SK-N-SH treated with all-trans-retinoic acid at 6 μM for 48 hours (cell line): ENCODE data around the gene BPIFB1.

ENCODE experiments used
- ATAC-seq: fragments of 200-7000 bp; cut with Tn5 transposase; 3 replicates; pipeline ENCODE4 v1.9.1; 2020; ENCODE audit warnings: mild to moderate bottlenecking, moderate library complexity
- ARNTL ChIP-seq: fragments of 450-650 bp; formaldehyde crosslinking; IDR thresholded peaks from 2 replicates; pipeline ENCODE4 v1.5.0; 2020; ENCODE audit warnings: low read depth, mild to moderate bottlenecking, moderate library complexity, borderline replicate concordance
- BACH2 ChIP-seq: fragments of 250-450 bp; sonication (Bioruptor Pico); IDR thresholded peaks from 2 replicates; pipeline ENCODE4 v1.9.0; 2021; ENCODE audit warnings: mild to moderate bottlenecking, borderline replicate concordance
- CSDC2 ChIP-seq: fragments of 250-450 bp; sonication (Bioruptor Pico); IDR thresholded peaks from 2 replicates; pipeline ENCODE4 v1.5.0; 2020; ENCODE audit warnings: mild to moderate bottlenecking, moderate library complexity
- ESRRG ChIP-seq: fragments of 250-450 bp; sonication (Bioruptor Pico); IDR thresholded peaks from 2 replicates; pipeline ENCODE4 v1.6.1; 2021; ENCODE audit warnings: mild to moderate bottlenecking
- GLIS3 ChIP-seq: fragments of 250-450 bp; sonication (Bioruptor Pico); IDR thresholded peaks from 2 replicates; pipeline ENCODE4 v1.5.0; 2020; ENCODE audit warnings: mild to moderate bottlenecking, moderate library complexity
- ISL1 ChIP-seq: fragments of 250-450 bp; sonication (Bioruptor Pico); IDR thresholded peaks from 2 replicates; pipeline ENCODE4 v2.1.2; 2022; ENCODE audit warnings: mild to moderate bottlenecking, moderate library complexity
- OSR1 ChIP-seq: fragments of 250-450 bp; sonication (Bioruptor Pico); IDR thresholded peaks from 2 replicates; pipeline ENCODE4 v1.8.0; 2022; ENCODE audit warnings: moderate library complexity, mild to moderate bottlenecking, inconsistent platforms
- RARB ChIP-seq: fragments of 250-450 bp; sonication (Bioruptor Pico); IDR thresholded peaks from 2 replicates; pipeline ENCODE4 v1.8.0; 2021; ENCODE audit warnings: mild to moderate bottlenecking, moderate library complexity
- TCF4 ChIP-seq: fragments of 250-450 bp; sonication (Bioruptor Pico); IDR thresholded peaks from 2 replicates; pipeline ENCODE4 v1.8.0; 2021; ENCODE audit warnings: mild to moderate bottlenecking, moderate library complexity, borderline replicate concordance
- TOX ChIP-seq: fragments of 250-450 bp; sonication (Bioruptor Pico); IDR thresholded peaks from 2 replicates; pipeline ENCODE4 v1.8.0; 2021; ENCODE audit warnings: mild to moderate bottlenecking, moderate library complexity, borderline replicate concordance
- ZC3H10 ChIP-seq: fragments of 250-450 bp; sonication (Bioruptor Pico); IDR thresholded peaks from 2 replicates; pipeline ENCODE4 v1.5.1; 2021; ENCODE audit warnings: mild to moderate bottlenecking, moderate library complexity
- ZFP3 ChIP-seq: fragments of 250-450 bp; sonication (Bioruptor Pico); IDR thresholded peaks from 2 replicates; pipeline ENCODE4 v1.5.0; 2020; ENCODE audit warnings: mild to moderate bottlenecking, moderate library complexity
- ZNF565 ChIP-seq: fragments of 450-650 bp; formaldehyde crosslinking; conservative IDR thresholded peaks from 2 replicates; pipeline ENCODE4 v1.5.0; 2020; ENCODE audit warnings: low read depth, mild to moderate bottlenecking, moderate library complexity
- ZNF70 ChIP-seq: fragments of 450-650 bp; formaldehyde crosslinking; IDR thresholded peaks from 2 replicates; pipeline ENCODE4 v1.5.0; 2020; ENCODE audit warnings: mild to moderate bottlenecking, moderate library complexity
- TF ChIP-seq, protein P1 (sequence below): fragments of 250-450 bp; sonication (Bioruptor Pico); IDR thresholded peaks from 2 replicates; pipeline ENCODE4 v1.8.0; 2021; ENCODE audit warnings: low read depth, mild to moderate bottlenecking, moderate library complexity, borderline replicate concordance
- TF ChIP-seq, protein P2 (sequence below): fragments of 250-450 bp; sonication (Bioruptor Pico); IDR thresholded peaks from 2 replicates; pipeline ENCODE4 v1.5.0; 2020; ENCODE audit warnings: mild to moderate bottlenecking, moderate library complexity
- TF ChIP-seq, protein P3 (sequence below): fragments of 250-450 bp; sonication (Bioruptor Pico); IDR thresholded peaks from 2 replicates; pipeline ENCODE4 v1.5.1; 2021; ENCODE audit warnings: mild to moderate bottlenecking, moderate library complexity
- TF ChIP-seq, protein P4 (sequence below): fragments of 250-450 bp; sonication (Bioruptor Pico); IDR thresholded peaks from 2 replicates; pipeline ENCODE4 v1.8.0; 2020; ENCODE audit warnings: mild to moderate bottlenecking, moderate library complexity, borderline replicate concordance
- TF ChIP-seq, protein P5 (sequence below): fragments of 250-450 bp; sonication (Bioruptor Pico); IDR thresholded peaks from 2 replicates; pipeline ENCODE4 v1.5.1; 2020; ENCODE audit warnings: low read depth, mild to moderate bottlenecking, moderate library complexity

The BPIFB1 gene

DNA sequence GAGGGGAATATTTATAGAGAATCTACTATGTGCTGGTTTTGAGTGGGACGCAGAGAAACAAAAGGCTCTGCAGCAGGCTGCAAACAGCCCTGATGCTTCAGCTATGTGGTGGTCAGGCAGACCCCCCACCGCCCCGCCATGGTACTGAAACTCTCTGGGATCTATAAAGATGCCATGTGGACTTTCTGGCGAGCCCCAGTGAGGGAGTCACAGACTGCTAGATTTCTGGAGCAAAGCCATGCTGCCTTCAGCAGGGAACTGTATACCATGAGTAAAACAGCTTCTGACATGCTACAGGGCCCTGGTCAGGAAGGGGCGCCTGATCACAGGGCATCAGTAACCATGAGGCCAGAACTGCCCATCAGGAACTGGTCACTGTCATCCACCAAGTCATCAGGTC lies 19.2 kb upstream of the BPIFB1 start:
- no peak for ATAC-seq
- TF ChIP-seq ZC3H10 (no peak), ISL1 (no peak), GLIS3 (CRISPR knock-in tag) (no peak), ESRRG (CRISPR knock-in tag) (no peak), BACH2 (CRISPR knock-in tag) (no peak), ZNF565 (CRISPR knock-in tag) (no peak), OSR1 (CRISPR knock-in tag) (no peak), ZNF70 (no peak)
- TF ChIP-seq, protein P1, sequence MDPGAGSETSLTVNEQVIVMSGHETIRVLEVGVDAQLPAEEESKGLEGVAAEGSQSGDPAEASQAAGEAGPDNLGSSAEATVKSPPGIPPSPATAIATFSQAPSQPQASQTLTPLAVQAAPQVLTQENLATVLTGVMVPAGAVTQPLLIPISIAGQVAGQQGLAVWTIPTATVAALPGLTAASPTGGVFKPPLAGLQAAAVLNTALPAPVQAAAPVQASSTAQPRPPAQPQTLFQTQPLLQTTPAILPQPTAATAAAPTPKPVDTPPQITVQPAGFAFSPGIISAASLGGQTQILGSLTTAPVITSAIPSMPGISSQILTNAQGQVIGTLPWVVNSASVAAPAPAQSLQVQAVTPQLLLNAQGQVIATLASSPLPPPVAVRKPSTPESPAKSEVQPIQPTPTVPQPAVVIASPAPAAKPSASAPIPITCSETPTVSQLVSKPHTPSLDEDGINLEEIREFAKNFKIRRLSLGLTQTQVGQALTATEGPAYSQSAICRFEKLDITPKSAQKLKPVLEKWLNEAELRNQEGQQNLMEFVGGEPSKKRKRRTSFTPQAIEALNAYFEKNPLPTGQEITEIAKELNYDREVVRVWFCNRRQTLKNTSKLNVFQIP, result no peak

DNA sequence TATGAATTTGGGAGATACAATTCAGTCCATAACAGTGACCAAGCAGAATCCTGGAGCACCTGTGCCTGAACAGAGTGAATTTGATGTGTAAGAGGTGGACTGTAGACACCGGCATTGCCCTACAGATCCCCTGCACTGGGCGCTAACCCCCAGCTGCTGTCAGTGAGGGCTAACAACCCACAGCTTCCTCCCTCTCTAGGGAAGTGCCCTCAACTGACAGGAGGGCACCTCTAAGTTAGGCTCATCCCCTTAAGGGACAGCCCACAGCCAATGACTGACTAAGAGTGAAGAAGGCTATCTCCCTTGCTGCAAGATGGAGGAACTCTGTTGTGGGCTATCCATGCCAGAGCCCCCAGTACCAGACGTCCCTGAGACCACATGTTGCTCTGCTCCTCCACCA lies 15.3 kb upstream of the BPIFB1 start:
- ATAC-seq, result no peak
- TF ChIP-seq ZFP3 (CRISPR knock-in tag) (no peak), ZC3H10 (no peak), RARB (no peak), GLIS3 (CRISPR knock-in tag) (no peak)
- TF ChIP-seq, protein P2, sequence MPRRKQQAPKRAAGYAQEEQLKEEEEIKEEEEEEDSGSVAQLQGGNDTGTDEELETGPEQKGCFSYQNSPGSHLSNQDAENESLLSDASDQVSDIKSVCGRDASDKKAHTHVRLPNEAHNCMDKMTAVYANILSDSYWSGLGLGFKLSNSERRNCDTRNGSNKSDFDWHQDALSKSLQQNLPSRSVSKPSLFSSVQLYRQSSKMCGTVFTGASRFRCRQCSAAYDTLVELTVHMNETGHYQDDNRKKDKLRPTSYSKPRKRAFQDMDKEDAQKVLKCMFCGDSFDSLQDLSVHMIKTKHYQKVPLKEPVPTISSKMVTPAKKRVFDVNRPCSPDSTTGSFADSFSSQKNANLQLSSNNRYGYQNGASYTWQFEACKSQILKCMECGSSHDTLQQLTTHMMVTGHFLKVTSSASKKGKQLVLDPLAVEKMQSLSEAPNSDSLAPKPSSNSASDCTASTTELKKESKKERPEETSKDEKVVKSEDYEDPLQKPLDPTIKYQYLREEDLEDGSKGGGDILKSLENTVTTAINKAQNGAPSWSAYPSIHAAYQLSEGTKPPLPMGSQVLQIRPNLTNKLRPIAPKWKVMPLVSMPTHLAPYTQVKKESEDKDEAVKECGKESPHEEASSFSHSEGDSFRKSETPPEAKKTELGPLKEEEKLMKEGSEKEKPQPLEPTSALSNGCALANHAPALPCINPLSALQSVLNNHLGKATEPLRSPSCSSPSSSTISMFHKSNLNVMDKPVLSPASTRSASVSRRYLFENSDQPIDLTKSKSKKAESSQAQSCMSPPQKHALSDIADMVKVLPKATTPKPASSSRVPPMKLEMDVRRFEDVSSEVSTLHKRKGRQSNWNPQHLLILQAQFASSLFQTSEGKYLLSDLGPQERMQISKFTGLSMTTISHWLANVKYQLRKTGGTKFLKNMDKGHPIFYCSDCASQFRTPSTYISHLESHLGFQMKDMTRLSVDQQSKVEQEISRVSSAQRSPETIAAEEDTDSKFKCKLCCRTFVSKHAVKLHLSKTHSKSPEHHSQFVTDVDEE (CRISPR knock-in tag), result no peak

DNA sequence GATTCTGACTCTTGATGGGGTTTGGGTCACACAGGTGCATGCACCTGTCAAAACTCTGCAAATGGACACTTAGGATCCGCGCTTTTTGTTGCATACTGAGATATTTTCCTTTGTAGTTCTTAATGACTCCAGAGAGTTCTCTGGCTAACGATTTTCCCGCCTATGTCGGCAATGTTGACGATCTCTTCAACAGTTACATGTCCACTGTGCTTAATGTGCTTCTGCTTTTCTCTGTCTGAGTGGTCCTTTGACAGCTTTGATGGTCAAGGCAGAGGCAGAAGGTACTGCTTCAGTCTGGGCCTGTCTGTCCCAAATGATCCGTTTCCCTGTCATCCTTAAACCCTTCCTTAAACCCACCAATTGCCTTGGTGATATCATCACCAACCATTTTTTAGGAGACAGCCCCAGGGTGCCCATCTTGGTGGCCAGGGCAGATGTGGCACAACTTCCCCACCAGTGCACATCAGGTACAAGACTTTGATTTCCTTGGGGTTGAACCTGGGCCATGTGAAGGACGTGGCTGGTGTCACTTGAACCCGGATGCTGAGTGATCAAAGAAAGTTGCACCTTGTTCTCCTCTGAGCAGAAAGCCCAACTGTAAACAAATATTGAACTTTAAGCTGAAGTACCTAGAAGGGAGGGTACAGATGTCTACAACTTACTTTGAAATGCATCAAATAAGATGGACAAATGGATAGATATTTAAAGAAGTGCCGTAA lies 10.7 kb upstream of the BPIFB1 start:
- TF ChIP-seq ESRRG (CRISPR knock-in tag) (no peak), ISL1 (no peak), ZC3H10 (no peak)
- TF ChIP-seq, protein P3, sequence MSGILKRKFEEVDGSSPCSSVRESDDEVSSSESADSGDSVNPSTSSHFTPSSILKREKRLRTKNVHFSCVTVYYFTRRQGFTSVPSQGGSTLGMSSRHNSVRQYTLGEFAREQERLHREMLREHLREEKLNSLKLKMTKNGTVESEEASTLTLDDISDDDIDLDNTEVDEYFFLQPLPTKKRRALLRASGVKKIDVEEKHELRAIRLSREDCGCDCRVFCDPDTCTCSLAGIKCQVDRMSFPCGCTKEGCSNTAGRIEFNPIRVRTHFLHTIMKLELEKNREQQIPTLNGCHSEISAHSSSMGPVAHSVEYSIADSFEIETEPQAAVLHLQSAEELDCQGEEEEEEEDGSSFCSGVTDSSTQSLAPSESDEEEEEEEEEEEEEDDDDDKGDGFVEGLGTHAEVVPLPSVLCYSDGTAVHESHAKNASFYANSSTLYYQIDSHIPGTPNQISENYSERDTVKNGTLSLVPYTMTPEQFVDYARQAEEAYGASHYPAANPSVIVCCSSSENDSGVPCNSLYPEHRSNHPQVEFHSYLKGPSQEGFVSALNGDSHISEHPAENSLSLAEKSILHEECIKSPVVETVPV (CRISPR knock-in tag), result no peak
- TF ChIP-seq, protein P4, sequence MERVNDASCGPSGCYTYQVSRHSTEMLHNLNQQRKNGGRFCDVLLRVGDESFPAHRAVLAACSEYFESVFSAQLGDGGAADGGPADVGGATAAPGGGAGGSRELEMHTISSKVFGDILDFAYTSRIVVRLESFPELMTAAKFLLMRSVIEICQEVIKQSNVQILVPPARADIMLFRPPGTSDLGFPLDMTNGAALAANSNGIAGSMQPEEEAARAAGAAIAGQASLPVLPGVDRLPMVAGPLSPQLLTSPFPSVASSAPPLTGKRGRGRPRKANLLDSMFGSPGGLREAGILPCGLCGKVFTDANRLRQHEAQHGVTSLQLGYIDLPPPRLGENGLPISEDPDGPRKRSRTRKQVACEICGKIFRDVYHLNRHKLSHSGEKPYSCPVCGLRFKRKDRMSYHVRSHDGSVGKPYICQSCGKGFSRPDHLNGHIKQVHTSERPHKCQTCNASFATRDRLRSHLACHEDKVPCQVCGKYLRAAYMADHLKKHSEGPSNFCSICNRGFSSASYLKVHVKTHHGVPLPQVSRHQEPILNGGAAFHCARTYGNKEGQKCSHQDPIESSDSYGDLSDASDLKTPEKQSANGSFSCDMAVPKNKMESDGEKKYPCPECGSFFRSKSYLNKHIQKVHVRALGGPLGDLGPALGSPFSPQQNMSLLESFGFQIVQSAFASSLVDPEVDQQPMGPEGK (CRISPR knock-in tag), result no peak
- no peak for ATAC-seq

DNA sequence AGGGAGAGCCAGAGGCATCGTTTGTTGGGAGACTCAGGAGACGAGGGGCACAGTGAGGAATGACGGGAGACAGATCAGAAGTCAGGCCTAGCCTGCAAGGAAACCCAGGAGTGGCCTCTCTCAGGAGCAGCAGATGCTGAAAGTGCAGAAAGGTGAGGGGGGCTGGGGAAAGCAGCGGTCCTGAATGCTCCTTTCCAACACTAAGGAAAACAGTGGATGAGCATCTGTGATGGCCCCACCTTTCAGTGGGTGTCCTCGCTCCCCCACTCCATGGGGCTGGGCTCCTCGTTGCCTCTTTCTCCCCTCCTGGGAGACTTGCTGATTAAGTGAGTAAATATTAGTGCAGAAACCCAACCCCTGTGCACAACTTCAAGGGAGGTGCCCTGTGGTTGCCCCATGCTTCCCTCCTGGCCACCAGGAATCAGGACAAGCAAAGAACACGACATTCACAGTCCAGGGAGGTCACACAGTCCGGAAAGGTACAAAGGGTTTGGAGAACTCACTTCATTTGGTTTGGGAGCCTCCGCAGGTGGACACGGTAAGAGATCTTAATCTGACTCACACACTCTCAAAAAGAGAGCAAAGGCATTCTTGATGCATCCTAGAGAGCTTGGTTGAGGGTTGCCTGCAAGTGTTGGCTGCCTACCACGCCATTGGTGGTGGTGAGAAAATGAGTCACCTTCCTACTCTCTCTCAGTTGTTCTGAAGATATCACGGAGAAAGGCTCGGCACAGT lies 9.7 kb upstream of the BPIFB1 start:
- ATAC-seq, result no peak
- no peak for TF ChIP-seq ESRRG (CRISPR knock-in tag)
- TF ChIP-seq, protein P3 (CRISPR knock-in tag), result no peak
- no peak for TF ChIP-seq CSDC2 (CRISPR knock-in tag)
- TF ChIP-seq, protein P5, sequence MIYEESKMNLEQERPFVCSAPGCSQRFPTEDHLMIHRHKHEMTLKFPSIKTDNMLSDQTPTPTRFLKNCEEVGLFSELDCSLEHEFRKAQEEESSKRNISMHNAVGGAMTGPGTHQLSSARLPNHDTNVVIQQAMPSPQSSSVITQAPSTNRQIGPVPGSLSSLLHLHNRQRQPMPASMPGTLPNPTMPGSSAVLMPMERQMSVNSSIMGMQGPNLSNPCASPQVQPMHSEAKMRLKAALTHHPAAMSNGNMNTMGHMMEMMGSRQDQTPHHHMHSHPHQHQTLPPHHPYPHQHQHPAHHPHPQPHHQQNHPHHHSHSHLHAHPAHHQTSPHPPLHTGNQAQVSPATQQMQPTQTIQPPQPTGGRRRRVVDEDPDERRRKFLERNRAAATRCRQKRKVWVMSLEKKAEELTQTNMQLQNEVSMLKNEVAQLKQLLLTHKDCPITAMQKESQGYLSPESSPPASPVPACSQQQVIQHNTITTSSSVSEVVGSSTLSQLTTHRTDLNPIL (CRISPR knock-in tag), result no peak
- TF ChIP-seq TCF4, result no peak
- TF ChIP-seq BACH2 (CRISPR knock-in tag), result no peak
- TF ChIP-seq ZC3H10, result no peak
- TF ChIP-seq ARNTL, result no peak
- TF ChIP-seq ZFP3 (CRISPR knock-in tag), result no peak
- no peak for TF ChIP-seq TOX
- TF ChIP-seq, protein P4 (CRISPR knock-in tag), result no peak
